ENCODE data around the gene HYAL3.

The HYAL3 gene

DNA sequence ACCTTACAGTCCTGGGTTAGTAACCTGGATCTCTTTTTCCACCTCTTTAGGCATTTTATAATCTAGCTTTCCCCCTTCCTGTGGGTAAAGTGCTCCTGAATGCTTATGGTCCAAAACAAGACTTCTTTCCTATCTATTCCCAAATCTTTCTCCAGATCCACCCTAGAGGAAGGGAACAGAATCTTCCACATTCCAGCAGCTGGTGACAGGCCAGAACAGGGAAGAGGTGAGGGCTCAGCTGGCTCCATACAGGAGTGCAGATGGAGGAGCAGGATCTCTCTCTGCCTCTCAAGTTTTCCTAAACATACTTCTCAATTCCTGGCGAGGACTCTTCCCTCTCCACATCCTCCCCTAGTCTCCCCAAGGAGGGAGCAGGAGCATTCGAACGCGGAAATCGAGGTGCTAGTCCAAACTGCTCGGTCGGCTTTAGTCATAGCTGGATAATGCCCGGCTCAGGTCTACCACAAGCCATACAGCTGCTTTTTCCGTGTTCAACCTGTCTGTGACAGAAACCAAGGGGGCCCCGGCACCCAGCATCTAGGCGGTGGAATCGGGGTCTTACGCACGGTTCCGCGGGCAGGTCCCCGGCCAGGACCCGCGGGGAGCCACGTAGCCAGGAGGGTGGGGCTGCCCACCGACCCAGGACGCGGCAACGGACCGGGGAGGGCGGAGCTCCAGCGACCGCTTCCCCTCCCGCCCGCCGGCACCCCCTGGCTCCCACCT, 37.4 kb upstream of the HYAL3 start:
- H3K4me3 Mint-ChIP-seq = peak overlapping the region; percentile 94
- H3K9me3 Mint-ChIP-seq = no peaks in the 10 kb centered on the region
- H3K36me3 Mint-ChIP-seq (ENCODE audit: low read depth) = peaks cover 82% of the 10 kb centered on the region
- H3K27ac Mint-ChIP-seq = peak overlapping the region; percentile 95
- H3K27me3 Mint-ChIP-seq = no peaks in the 10 kb centered on the region
- DNase-seq = no peak
- H3K4me1 Mint-ChIP-seq (ENCODE audit: low read depth) = peaks cover 64% of the 10 kb centered on the region

DNA sequence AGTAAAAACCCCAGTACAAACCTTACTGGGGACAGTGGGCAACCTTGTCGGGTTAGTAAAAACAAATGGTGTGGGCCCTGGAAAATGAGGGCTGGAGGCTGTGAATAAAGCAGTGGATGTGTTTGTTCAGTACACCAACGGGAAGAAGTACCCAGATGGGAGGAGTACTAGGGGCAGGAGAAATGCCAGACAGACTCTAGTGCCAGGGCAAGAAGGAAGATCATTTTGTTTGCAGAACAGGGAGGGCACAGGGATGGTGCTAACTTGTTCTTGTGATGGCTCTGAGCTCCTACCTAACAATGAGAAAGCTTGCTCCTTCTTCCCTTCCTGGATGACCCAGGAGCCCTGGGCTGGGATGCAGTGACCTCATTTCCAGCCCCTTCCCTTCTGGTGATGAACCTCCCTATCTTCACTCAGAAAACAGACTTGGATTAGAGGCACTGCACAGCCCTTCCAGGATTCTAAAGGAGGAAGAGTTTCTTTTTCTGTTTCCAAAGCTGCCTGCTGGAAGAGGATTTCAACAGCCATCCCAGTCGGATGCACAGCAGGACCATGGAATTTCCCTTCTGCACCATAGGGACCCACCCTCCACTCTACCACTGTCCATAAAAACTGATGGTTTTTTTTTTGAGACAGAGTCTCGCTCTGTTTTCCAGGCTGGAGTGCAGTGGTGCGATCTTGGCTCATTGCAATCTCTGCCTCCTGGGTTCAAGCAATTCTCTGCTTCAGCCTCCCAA, 35.3 kb upstream of the HYAL3 start:
- Mint-ChIP-seq H3K36me3 (ENCODE audit: low read depth) (peaks cover 94% of the 10 kb centered on the region), H3K4me3 (peak overlapping the region; percentile 60), H3K4me1 (ENCODE audit: low read depth) (peaks cover 50% of the 10 kb centered on the region), H3K9me3 (no peaks in the 10 kb centered on the region), H3K27me3 (no peaks in the 10 kb centered on the region), H3K27ac (peak overlapping the region; percentile 95)
- no peak for DNase-seq

DNA sequence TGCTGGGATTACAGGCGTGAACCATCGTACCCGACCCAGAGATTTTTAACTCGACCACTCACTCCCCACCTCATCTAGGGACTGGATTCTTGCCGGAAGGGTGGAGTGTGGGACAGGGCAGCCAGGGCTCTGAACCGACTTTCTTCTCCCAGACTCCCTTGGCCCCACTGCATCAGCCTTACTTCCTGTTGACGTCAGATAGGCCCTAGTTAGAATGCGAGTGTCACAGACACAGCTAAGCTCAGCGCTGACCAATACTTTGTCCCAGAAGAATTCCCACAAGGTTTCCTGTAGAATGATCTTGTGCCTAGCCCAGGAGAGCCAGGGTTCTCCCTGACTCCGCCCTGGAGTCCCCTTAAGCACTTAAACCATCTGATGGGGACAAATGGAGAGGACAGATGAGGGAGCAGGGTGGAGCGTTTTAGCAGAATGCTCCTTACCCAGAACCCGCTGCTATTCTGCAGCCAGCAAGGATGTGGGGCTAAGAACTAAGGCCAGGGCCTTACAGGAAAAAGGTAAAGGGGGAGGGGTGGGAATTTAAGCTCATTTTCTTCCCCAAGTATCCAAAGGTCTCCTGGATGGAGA, 34.6 kb upstream of the HYAL3 start:
- Mint-ChIP-seq H3K27me3 (no peaks in the 10 kb centered on the region), H3K4me3 (peak overlapping the region; percentile 60), H3K9me3 (no peaks in the 10 kb centered on the region), H3K4me1 (ENCODE audit: low read depth) (peaks cover 48% of the 10 kb centered on the region), H3K36me3 (ENCODE audit: low read depth) (peaks cover 94% of the 10 kb centered on the region), H3K27ac (peak overlapping the region; percentile 95)
- no peak for DNase-seq

- H3K36me3 Mint-ChIP-seq (ENCODE audit: low read depth) = peaks cover 90% of the 10 kb centered on the region
- DNase-seq = no peak
- no peak overlapping the region for H3K27ac Mint-ChIP-seq
- H3K4me1 Mint-ChIP-seq (ENCODE audit: low read depth) = peaks cover 54% of the 10 kb centered on the region
- H3K4me3 Mint-ChIP-seq = no peak overlapping the region
- H3K9me3 Mint-ChIP-seq = no peaks in the 10 kb centered on the region
- no peaks in the 10 kb centered on the region for H3K27me3 Mint-ChIP-seq
These were observed 32.2 kb upstream of the HYAL3 start for GRCh38 chr3:50331364-50331907.

GRCh38 chr3:50330330-50330729, 31.1 kb upstream of the HYAL3 start:
- peaks cover 47% of the 10 kb centered on the region for H3K4me1 Mint-ChIP-seq (ENCODE audit: low read depth)
- no peak overlapping the region for H3K4me3 Mint-ChIP-seq
- DNase-seq = no peak
- H3K27ac Mint-ChIP-seq = peak overlapping the region; percentile 40
- H3K27me3 Mint-ChIP-seq = no peaks in the 10 kb centered on the region
- H3K9me3 Mint-ChIP-seq = no peaks in the 10 kb centered on the region
- peaks cover 90% of the 10 kb centered on the region for H3K36me3 Mint-ChIP-seq (ENCODE audit: low read depth)

- no peaks in the 10 kb centered on the region for H3K9me3 Mint-ChIP-seq
- H3K4me1 Mint-ChIP-seq (ENCODE audit: low read depth) = peaks cover 34% of the 10 kb centered on the region
- peaks cover 87% of the 10 kb centered on the region for H3K36me3 Mint-ChIP-seq (ENCODE audit: low read depth)
- H3K27ac Mint-ChIP-seq = peak within 1 kb of the TSS; percentile 94
- no peaks in the 10 kb centered on the region for H3K27me3 Mint-ChIP-seq
- peak; percentile 94 for DNase-seq
- H3K4me3 Mint-ChIP-seq = peak within 1 kb of the TSS; percentile 89
These were observed 28.9 kb upstream of the HYAL3 start, which contains the start of gene TUSC2 for GRCh38 chr3:50327943-50328691. TUSC2 (minus strand) TSS chr3:50328223; CDS start chr3:50328099, 124 bp downstream.

GRCh38 chr3:50327129-50327528, 27.9 kb upstream of the HYAL3 start:
- no peaks in the 10 kb centered on the region for H3K27me3 Mint-ChIP-seq
- peak overlapping the region; percentile 80 for H3K27ac Mint-ChIP-seq
- peaks cover 77% of the 10 kb centered on the region for H3K36me3 Mint-ChIP-seq (ENCODE audit: low read depth)
- peaks cover 33% of the 10 kb centered on the region for H3K4me1 Mint-ChIP-seq (ENCODE audit: low read depth)
- DNase-seq = no peak
- H3K9me3 Mint-ChIP-seq = no peaks in the 10 kb centered on the region
- peak overlapping the region; percentile 89 for H3K4me3 Mint-ChIP-seq

GRCh38 chr3:50326182-50326541, 27.0 kb upstream of the HYAL3 start:
- peaks cover 33% of the 10 kb centered on the region for H3K4me1 Mint-ChIP-seq (ENCODE audit: low read depth)
- H3K9me3 Mint-ChIP-seq = no peaks in the 10 kb centered on the region
- H3K4me3 Mint-ChIP-seq = peak overlapping the region; percentile 89
- no peaks in the 10 kb centered on the region for H3K27me3 Mint-ChIP-seq
- peak overlapping the region; percentile 40 for H3K27ac Mint-ChIP-seq
- DNase-seq = no peak
- H3K36me3 Mint-ChIP-seq (ENCODE audit: low read depth) = peaks cover 68% of the 10 kb centered on the region

GRCh38 chr3:50325497-50326181, 26.4 kb upstream of the HYAL3 start:
- H3K36me3 Mint-ChIP-seq (ENCODE audit: low read depth) = peaks cover 64% of the 10 kb centered on the region
- H3K27me3 Mint-ChIP-seq = no peaks in the 10 kb centered on the region
- peaks cover 34% of the 10 kb centered on the region for H3K4me1 Mint-ChIP-seq (ENCODE audit: low read depth)
- H3K27ac Mint-ChIP-seq = peak overlapping the region; percentile 67
- H3K4me3 Mint-ChIP-seq = no peak overlapping the region
- DNase-seq = no peak
- no peaks in the 10 kb centered on the region for H3K9me3 Mint-ChIP-seq

GRCh38 chr3:50325113-50325480, 25.9 kb upstream of the HYAL3 start:
- peaks cover 60% of the 10 kb centered on the region for H3K36me3 Mint-ChIP-seq (ENCODE audit: low read depth)
- H3K27ac Mint-ChIP-seq = peak overlapping the region; percentile 67
- no peaks in the 10 kb centered on the region for H3K27me3 Mint-ChIP-seq
- H3K4me1 Mint-ChIP-seq (ENCODE audit: low read depth) = peaks cover 39% of the 10 kb centered on the region
- no peak overlapping the region for H3K4me3 Mint-ChIP-seq
- no peak for DNase-seq
- no peaks in the 10 kb centered on the region for H3K9me3 Mint-ChIP-seq

GRCh38 chr3:50324351-50325112, 25.3 kb upstream of the HYAL3 start:
- Mint-ChIP-seq H3K9me3 (no peaks in the 10 kb centered on the region), H3K36me3 (ENCODE audit: low read depth) (peaks cover 59% of the 10 kb centered on the region), H3K4me1 (ENCODE audit: low read depth) (peaks cover 45% of the 10 kb centered on the region), H3K27ac (peak overlapping the region; percentile 67), H3K4me3 (no peak overlapping the region), H3K27me3 (no peaks in the 10 kb centered on the region)
- peak; percentile 74 for DNase-seq

DNA sequence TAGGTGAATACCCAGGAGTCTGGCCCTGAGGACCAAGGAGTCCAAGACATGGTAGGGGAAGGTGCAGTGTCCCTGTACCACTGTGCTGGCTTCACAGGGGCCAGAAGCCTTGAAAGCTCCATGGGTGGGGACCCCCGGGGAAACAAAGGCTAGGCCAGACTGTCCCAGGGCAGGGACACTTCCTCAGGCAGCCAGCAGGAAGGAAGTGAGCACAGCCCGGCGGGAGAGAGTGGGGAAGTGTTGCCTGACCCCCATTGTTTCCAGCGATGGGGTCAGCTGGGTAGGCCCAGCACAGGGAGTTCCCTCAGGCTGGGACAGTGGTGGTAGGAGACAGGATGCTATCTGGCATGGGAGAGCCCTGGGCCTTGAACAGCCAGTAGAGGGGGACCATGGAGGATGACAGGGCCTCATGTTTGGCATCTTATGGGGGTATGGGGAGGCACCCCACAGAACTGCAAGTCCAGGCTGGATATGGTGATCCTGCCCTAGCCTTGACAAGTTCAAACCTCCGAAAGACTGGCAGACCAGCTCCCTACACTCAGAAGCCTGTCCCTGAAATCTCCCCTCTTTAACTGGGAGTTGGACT, 24.5 kb upstream of the HYAL3 start:
- Mint-ChIP-seq H3K27me3 (no peaks in the 10 kb centered on the region), H3K4me3 (no peak overlapping the region), H3K9me3 (no peaks in the 10 kb centered on the region), H3K27ac (peak overlapping the region; percentile 71), H3K36me3 (ENCODE audit: low read depth) (peaks cover 60% of the 10 kb centered on the region), H3K4me1 (ENCODE audit: low read depth) (peaks cover 49% of the 10 kb centered on the region)
- DNase-seq = no peak

- Mint-ChIP-seq H3K27ac (peak overlapping the region; percentile 71), H3K36me3 (ENCODE audit: low read depth) (peaks cover 60% of the 10 kb centered on the region), H3K4me3 (no peak overlapping the region), H3K27me3 (no peaks in the 10 kb centered on the region), H3K9me3 (no peaks in the 10 kb centered on the region), H3K4me1 (ENCODE audit: low read depth) (peaks cover 49% of the 10 kb centered on the region)
- no peak for DNase-seq
These were observed 23.9 kb upstream of the HYAL3 start for GRCh38 chr3:50323092-50323600.

Data from activated T-cell treated with anti-CD3 and anti-CD28 coated beads, Interleukin-2, amount 50 U/mL, for 24 hours (primary cell).